Ectodermal cell (in vitro differentiated cells): ENCODE measurements around the gene LRP2.

Experiments used
- H3K27ac ChIP-seq: 2 replicates; pipeline ENCODE4 v1.7.0; 2013; ENCODE audit warnings: mild to moderate bottlenecking, low read depth, low read length; ENCODE audit not compliant: insufficient read depth, poor library complexity, severe bottlenecking
- H3K27me3 ChIP-seq: 2 replicates; pipeline ENCODE4 v1.7.0; 2013; ENCODE audit warnings: mild to moderate bottlenecking, low read length; ENCODE audit not compliant: insufficient read depth, control insufficient read depth, poor library complexity, severe bottlenecking
- H3K36me3 ChIP-seq: one replicate; pipeline ENCODE4 v1.7.0; 2013; ENCODE audit warnings: low read length; ENCODE audit not compliant: control insufficient read depth, insufficient read depth
- H3K4me1 ChIP-seq: one replicate; pipeline ENCODE4 v1.7.0; 2013; ENCODE audit warnings: low read length; ENCODE audit not compliant: control insufficient read depth, insufficient read depth
- H3K4me3 ChIP-seq: 2 replicates; pipeline ENCODE4 v1.7.0; 2013; ENCODE audit warnings: low read depth, low read length, control low read depth; ENCODE audit not compliant: insufficient read depth
- H3K9me3 ChIP-seq: 2 replicates; pipeline ENCODE4 v1.7.0; 2013; ENCODE audit warnings: mild to moderate bottlenecking, low read length, moderate library complexity; ENCODE audit not compliant: control insufficient read depth
- WGBS, 2 experiments: methylation state at CpG; one replicate each; pipeline ENCODE4 v1.1.7; 2013; ENCODE audit warnings: missing lambda C conversion rate in 2 of 2; 5-methylcytosine and 5-hydroxymethylcytosine counted together

LRP2 gene

GRCh38 chr2:169116327-169116726 is 246.0 kb downstream of the LRP2 start:
- H3K4me1 ChIP-seq, result no peaks in the 10 kb centered on the region
- no peaks in the 10 kb centered on the region for H3K27me3 ChIP-seq
- 89% methylated on average over 2 of the region's 2 CpGs for WGBS, 2 experiments
- H3K4me3 ChIP-seq, result no peak overlapping the region
- H3K36me3 ChIP-seq, result no peaks in the 10 kb centered on the region
- H3K27ac ChIP-seq, result no peak overlapping the region
- no peaks in the 10 kb centered on the region for H3K9me3 ChIP-seq

- Histone ChIP-seq H3K4me3 (no peak overlapping the region), H3K27me3 (no peaks in the 10 kb centered on the region), H3K9me3 (no peaks in the 10 kb centered on the region), H3K4me1 (peaks cover 9% of the 10 kb centered on the region), H3K36me3 (no peaks in the 10 kb centered on the region), H3K27ac (no peak overlapping the region)
- 93 to 96% methylated on average over 4 of the region's 4 CpGs for WGBS, 2 experiments
Observed at GRCh38 chr2:169114056-169114455, 248.3 kb downstream of the LRP2 start.

- Histone ChIP-seq H3K27ac (no peak overlapping the region), H3K4me1 (peaks cover 9% of the 10 kb centered on the region), H3K27me3 (no peaks in the 10 kb centered on the region), H3K4me3 (no peak overlapping the region), H3K9me3 (no peaks in the 10 kb centered on the region), H3K36me3 (no peaks in the 10 kb centered on the region)
- WGBS, 2 experiments, result 89 to 90% methylated on average over 6 of the region's 6 CpGs
Observed at GRCh38 chr2:169112841-169113240, 249.5 kb downstream of the LRP2 start.

- Histone ChIP-seq H3K36me3 (no peaks in the 10 kb centered on the region), H3K27me3 (no peaks in the 10 kb centered on the region), H3K4me3 (no peak overlapping the region), H3K27ac (no peak overlapping the region), H3K9me3 (no peaks in the 10 kb centered on the region), H3K4me1 (peaks cover 9% of the 10 kb centered on the region)
- WGBS, 2 experiments, result 57 to 63% methylated on average over 18 of the region's 18 CpGs
Observed at GRCh38 chr2:169110916-169111315, 251.4 kb downstream of the LRP2 start.

- 76 to 83% methylated on average over 7 of the region's 7 CpGs for WGBS, 2 experiments
- Histone ChIP-seq H3K4me1 (peaks cover 9% of the 10 kb centered on the region), H3K36me3 (no peaks in the 10 kb centered on the region), H3K27ac (no peak overlapping the region), H3K27me3 (no peaks in the 10 kb centered on the region), H3K4me3 (no peak overlapping the region), H3K9me3 (no peaks in the 10 kb centered on the region)
Observed at GRCh38 chr2:169110419-169110818, 251.9 kb downstream of the LRP2 start.

GRCh38 chr2:169109502-169110409 is 252.6 kb downstream of the LRP2 start:
- H3K36me3 ChIP-seq, result no peaks in the 10 kb centered on the region
- H3K4me1 ChIP-seq, result peaks cover 9% of the 10 kb centered on the region
- no peaks in the 10 kb centered on the region for H3K27me3 ChIP-seq
- H3K4me3 ChIP-seq, result no peak overlapping the region
- 56 to 57% methylated on average over 21 of the region's 21 CpGs for WGBS, 2 experiments
- no peak overlapping the region for H3K27ac ChIP-seq
- H3K9me3 ChIP-seq, result no peaks in the 10 kb centered on the region

- Histone ChIP-seq H3K36me3 (no peaks in the 10 kb centered on the region), H3K9me3 (no peaks in the 10 kb centered on the region), H3K27ac (no peak overlapping the region), H3K27me3 (no peaks in the 10 kb centered on the region), H3K4me3 (no peak overlapping the region), H3K4me1 (peaks cover 9% of the 10 kb centered on the region)
- WGBS, 2 experiments, result 80 to 90% methylated on average over 2 to 3 of the region's 3 CpGs
Observed at GRCh38 chr2:169108099-169108884, 254.0 kb downstream of the LRP2 start.

GRCh38 chr2:169107645-169108044 is 254.7 kb downstream of the LRP2 start:
- H3K36me3 ChIP-seq, result no peaks in the 10 kb centered on the region
- no peaks in the 10 kb centered on the region for H3K9me3 ChIP-seq
- 90 to 92% methylated on average over 2 of the region's 2 CpGs for WGBS, 2 experiments
- H3K27me3 ChIP-seq, result no peaks in the 10 kb centered on the region
- peaks cover 9% of the 10 kb centered on the region for H3K4me1 ChIP-seq
- no peak overlapping the region for H3K27ac ChIP-seq
- no peak overlapping the region for H3K4me3 ChIP-seq

- no peak overlapping the region for H3K4me3 ChIP-seq
- no peak overlapping the region for H3K27ac ChIP-seq
- no peaks in the 10 kb centered on the region for H3K36me3 ChIP-seq
- no peaks in the 10 kb centered on the region for H3K27me3 ChIP-seq
- WGBS, 2 experiments, result 93 to 99% methylated on average over 4 to 6 of the region's 6 CpGs
- H3K9me3 ChIP-seq, result no peaks in the 10 kb centered on the region
- H3K4me1 ChIP-seq, result peaks cover 9% of the 10 kb centered on the region
Observed at GRCh38 chr2:169106563-169107545, 255.5 kb downstream of the LRP2 start.
